AG04450 (cell line): ENCODE measurements around the gene IP6K3. TPM values are rescaled to one million over a fixed set of nuclear protein-coding genes. Genes with fewer than 3 reads are reported as not detected.

Source experiments
- CTCF ChIA-PET: fragments of 300-600, 350-600 bp; formaldehyde crosslinking; extraction: SDS; loops from one replicate; lab custom pipeline; 2022; ENCODE audit warnings: antibody characterized with exemption, inconsistent platforms; lab: Charles Lee
- POLR2A ChIA-PET: fragments of 350-600 bp; formaldehyde crosslinking; extraction: SDS; loops from one replicate; lab custom pipeline; 2021; ENCODE audit warnings: antibody characterized with exemption, inconsistent platforms; lab: Yijun Ruan, JAX
- DNase-seq: peaks from one replicate; pipeline ENCODE4 v3.0.0-alpha.2; 2011; ENCODE audit warnings: low read depth, low spot score
- H3K27ac ChIP-seq: one replicate; pipeline ENCODE4 v1.5.1; 2012; ENCODE audit warnings: low read depth, low read length, control low read depth
- H3K27me3 ChIP-seq: one replicate; pipeline ENCODE4 v1.6.0; 2012; ENCODE audit warnings: low read length; ENCODE audit not compliant: control insufficient read depth, insufficient read depth
- H3K4me3 ChIP-seq: 2 replicates; pipeline ENCODE4 v1.5.1; 2011; ENCODE audit warnings: mild to moderate bottlenecking, low read depth, low read length, control low read depth
- H3K9me3 ChIP-seq: 2 replicates; pipeline ENCODE4 v1.5.1; 2012; ENCODE audit warnings: low read length; ENCODE audit not compliant: control insufficient read depth, insufficient read depth
- CTCF ChIP-seq: IDR thresholded peaks from 2 replicates; pipeline ENCODE4 v1.5.1; 2011; ENCODE audit warnings: low read depth, low read length, control low read depth, inconsistent platforms
- polyA plus RNA-seq: library from polyadenylated mRNA; depleted of rRNA; stranded (reverse); fragments of >200 nt; gene quantifications from 2 replicates; pipeline ENCODE4 v1.2.3, GENCODE V29; 2011

IP6K3 gene
- polyA plus RNA-seq, 1 experiment = 1.1 TPM

- H3K4me3 ChIP-seq = no peak overlapping the region
- TF ChIP-seq CTCF = no peak
- H3K27me3 ChIP-seq = peaks cover 23% of the 10 kb centered on the region
- no peak for DNase-seq
- no peak overlapping the region for H3K27ac ChIP-seq
- ChIA-PET CTCF (interaction anchor here (0.7 to 0.9 kb wide), 4 partner anchors 15 to 25 kb away, joined by 3 read pairs; partner anchors contain the start of gene UQCC2), POLR2A (no interaction called here)
- H3K9me3 ChIP-seq = no peaks in the 10 kb centered on the region
These were observed 20.6 kb downstream of the IP6K3 start for GRCh38 chr6:33725891-33726673.

- ChIA-PET CTCF (interaction anchor here (0.7 to 1.1 kb wide), 5 partner anchors 14 to 24 kb away, joined by 3 read pairs; partner anchors contain the start of gene UQCC2), POLR2A (no interaction called here)
- DNase-seq = no peak
- H3K27ac ChIP-seq = no peak overlapping the region
- no peak for TF ChIP-seq CTCF
- H3K27me3 ChIP-seq = peaks cover 28% of the 10 kb centered on the region
- no peak overlapping the region for H3K4me3 ChIP-seq
- H3K9me3 ChIP-seq = no peaks in the 10 kb centered on the region
These were observed 21.5 kb downstream of the IP6K3 start for GRCh38 chr6:33725222-33725621.

GRCh38 chr6:33724102-33725023 lies 22.3 kb downstream of the IP6K3 start:
- ChIA-PET POLR2A (no interaction called here), CTCF (interaction anchor here (1.1 to 2.1 kb wide), 3 partner anchors 13 to 139 kb away, joined by 3 to 16 read pairs (median 5); partner anchors contain the start of gene UQCC2)
- Histone ChIP-seq H3K27me3 (peaks cover 29% of the 10 kb centered on the region), H3K4me3 (no peak overlapping the region), H3K27ac (no peak overlapping the region), H3K9me3 (no peaks in the 10 kb centered on the region)
- no peak for DNase-seq
- TF ChIP-seq CTCF = no peak

GRCh38 chr6:33723371-33724085 lies 23.2 kb downstream of the IP6K3 start:
- ChIA-PET CTCF (interaction anchor here (1.0 to 2.1 kb wide), 4 partner anchors 10 to 138 kb away, joined by 3 to 16 read pairs (median 6); partner anchors contain the start of gene UQCC2), POLR2A (no interaction called here)
- no peaks in the 10 kb centered on the region for H3K9me3 ChIP-seq
- no peak overlapping the region for H3K4me3 ChIP-seq
- TF ChIP-seq CTCF = no peak
- no peak for DNase-seq
- H3K27ac ChIP-seq = no peak overlapping the region
- peaks cover 31% of the 10 kb centered on the region for H3K27me3 ChIP-seq
